ENCODE data around the gene C5AR1.
"Not testable (repeated sequence)": the region's sequence is repeated elsewhere in the genome, so short reads cannot be mapped to it uniquely, and the experiment has no call there.

The C5AR1 gene

GRCh38 chr19:47309608-47310007, at the start of gene C5AR1:
Gene C5AR1, plus strand, starts transcription at chr19:47309861. Its CDS starts 35 bp downstream, at chr19:47309896.
- no peak for DNase-seq

- DNase-seq, result no peak
Observed at GRCh38 chr19:47260476-47260875, 49.2 kb upstream of the C5AR1 start.

GRCh38 chr19:47261946-47262793, 47.5 kb upstream of the C5AR1 start:
- DNase-seq, result not testable (repeated sequence)

GRCh38 chr19:47264629-47265028, 45.0 kb upstream of the C5AR1 start:
- DNase-seq, result no peak

- no peak for DNase-seq
Observed at GRCh38 chr19:47266401-47266941, 43.2 kb upstream of the C5AR1 start.

- no peak for DNase-seq
Observed at GRCh38 chr19:47267350-47267759, 42.3 kb upstream of the C5AR1 start.

GRCh38 chr19:47268028-47268427, 41.6 kb upstream of the C5AR1 start:
- DNase-seq, result no peak

- no peak for DNase-seq
Observed at GRCh38 chr19:47269596-47269995, 40.1 kb upstream of the C5AR1 start.

- DNase-seq, result no peak
Observed at GRCh38 chr19:47270408-47270807, 39.3 kb upstream of the C5AR1 start.

- DNase-seq, result no peak
Observed at GRCh38 chr19:47271949-47272348, 37.7 kb upstream of the C5AR1 start.

DNA sequence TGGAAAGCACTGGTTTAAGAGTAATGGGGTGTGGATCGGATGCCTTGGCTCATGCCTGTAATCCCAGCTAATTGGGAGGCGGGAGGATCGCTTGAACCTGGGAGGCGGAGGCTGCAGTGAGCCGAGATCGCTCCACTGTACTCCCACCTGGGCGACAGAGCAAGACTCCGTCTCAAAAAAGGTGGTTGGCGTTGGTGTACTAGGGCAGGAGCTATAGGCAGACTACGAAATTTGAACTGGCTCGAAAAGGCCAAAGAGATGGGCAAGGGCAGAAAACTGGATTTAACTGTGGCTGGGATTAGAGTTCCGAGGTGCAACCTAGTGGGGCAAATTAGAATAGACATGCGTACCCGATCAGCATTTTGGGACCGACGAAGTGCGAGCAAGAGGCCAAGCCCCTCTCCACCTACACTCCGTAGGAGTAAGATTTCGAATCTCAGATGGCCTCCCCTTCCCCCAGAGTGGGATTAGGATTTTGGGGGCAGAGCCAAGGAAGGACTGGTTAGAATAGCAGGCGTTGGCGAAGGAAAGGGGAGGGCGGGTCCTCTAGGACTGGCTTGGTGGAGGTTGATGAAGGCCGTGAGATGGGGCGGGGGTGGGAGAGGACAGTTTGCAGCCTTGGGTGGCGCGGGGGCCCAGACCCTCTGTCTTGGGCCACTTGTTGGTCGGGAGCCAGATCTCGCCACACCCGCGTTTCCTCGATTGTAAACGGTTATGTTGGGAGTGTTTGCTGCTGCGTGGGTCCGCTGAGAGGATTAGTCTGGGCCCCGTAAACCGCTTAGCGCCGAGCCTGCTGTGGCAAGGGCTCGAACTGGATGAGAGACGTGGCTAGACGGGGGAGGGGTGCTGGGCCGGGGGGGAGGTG, 37.0 kb upstream of the C5AR1 start:
- no peak for DNase-seq

DNA sequence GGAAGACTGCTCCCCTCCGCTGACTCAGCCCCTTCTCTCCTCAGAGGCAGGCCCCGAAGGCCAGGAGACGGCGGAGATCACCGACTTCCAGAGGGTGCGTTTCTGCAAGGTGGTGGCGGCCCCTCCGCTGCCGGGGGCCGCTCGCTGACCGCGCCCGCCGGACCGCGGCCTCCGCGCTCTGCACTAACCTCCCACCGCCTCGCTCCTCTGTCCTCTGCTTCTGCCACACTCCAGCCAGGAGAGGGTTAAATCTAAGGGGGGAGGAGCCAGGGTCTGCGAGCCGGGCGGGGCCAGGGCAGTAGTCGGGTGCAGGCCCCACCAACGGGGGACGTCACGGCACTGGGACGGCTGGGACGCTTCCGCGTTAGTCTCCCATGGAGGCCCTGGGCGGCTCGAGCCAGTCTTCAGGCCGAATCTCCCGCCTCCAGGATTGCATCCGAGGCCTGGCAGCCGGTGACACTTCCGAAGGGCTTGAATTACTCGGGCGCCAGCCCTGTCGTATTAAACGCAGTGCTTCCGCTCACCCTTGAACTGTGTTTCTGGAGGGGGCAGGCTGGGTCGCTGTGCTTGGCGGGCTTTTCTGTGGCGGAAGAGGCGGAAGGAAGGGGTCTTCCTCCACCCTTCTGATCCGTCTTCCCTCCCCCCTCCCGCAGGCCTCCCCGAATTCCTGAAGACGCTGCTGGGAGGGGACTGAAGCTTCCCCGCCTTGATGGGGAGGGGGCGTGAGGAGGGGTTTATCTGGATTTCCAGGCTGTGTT, 36.2 kb upstream of the C5AR1 start:
- peak; percentile 91 for DNase-seq

GRCh38 chr19:47274071-47274890, 35.4 kb upstream of the C5AR1 start, which contains the start of gene INAFM1:
Gene INAFM1, plus strand, starts transcription at chr19:47274885. Its CDS starts 35 bp downstream, at chr19:47274920.
- peak; percentile 98 for DNase-seq

DNA sequence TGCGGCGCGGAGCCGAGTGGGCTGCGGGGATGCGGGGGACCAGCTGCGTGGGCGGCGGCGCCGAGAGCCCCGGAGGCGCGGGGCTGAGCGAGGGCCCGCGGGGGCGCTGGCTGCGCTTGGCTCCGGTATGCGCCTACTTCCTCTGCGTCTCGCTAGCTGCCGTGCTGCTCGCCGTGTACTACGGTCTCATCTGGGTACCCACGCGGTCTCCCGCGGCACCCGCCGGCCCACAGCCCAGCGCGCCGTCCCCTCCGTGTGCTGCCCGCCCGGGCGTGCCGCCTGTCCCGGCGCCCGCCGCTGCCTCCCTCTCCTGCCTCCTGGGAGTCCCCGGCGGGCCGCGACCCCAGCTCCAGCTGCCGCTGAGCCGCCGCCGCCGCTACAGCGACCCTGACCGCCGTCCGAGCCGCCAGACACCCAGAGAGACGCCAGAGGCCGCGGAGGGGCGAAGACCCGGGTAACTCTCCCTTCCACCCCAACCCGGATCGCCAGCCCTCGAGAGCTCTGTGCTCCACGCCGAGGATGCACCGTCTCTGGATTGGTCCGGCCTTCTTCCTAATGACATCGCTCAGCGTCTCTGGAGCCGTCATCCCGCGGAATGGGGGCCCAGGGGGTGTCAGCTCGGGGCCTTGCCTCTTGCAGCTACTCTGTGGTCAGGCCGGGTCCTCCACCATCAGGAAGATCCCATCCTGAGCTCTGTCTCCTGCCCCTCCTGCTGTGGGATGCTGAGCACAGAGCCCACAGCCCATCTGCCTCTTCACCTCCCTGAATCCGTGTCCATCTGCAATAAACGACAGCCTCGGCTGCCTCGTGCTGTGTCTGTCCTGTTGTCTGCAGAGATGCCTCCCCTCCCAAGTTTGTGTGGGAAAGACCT, 34.5 kb upstream of the C5AR1 start:
- DNase-seq, result no peak

GRCh38 chr19:47275791-47276461, 33.7 kb upstream of the C5AR1 start:
- DNase-seq, result no peak

DNA sequence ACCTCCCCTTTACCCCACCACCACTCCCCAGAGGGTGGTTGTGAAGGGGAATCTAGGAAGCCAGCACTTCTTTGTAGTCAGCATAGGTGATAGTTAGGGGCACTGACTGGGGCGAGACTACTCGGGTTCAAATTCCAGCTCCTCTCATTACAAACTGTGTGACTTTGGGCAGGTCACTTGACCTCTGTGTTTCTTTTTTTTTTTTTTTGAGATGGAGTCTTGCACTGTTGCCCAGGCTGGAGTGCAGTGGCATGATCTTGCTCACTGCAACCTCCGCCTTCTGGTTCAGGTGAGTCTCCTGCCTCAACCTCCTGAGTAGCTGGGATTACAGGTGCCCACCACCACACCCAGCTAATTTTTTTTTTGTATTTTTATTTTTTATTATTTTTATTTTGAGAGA, 33.1 kb upstream of the C5AR1 start:
- not testable (repeated sequence) for DNase-seq

DNA sequence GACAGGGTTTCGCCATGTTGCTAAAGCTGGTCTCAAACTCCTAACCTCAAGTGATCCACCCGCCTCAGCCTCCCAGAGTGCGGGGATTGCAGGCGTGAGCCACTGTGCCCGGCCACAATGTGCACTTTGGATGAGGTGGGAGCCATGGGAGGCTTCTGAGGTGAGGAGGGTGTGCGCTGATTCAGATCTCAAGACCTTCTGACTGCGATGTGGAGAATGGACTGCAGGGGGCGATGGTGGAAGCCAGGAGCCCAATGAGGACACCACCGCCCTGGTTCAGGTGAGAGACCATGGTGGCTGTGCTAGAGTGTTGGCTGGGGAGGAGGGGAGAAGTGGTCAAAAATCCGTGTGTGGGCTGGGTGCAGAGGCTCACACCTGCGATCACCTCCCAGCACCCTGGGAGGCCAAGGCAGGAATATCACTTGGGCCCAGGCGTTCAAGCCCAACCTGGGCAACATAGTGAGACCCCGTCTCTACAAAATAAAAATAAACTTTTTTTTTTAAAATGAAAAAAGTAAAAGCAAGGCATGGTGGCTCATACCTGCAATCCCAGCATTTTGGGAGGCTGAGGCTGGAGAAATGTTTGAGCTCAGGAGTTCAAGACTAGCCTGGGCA, 29.4 kb upstream of the C5AR1 start:
- DNase-seq, result peak; percentile 67

- DNase-seq, result no peak
Observed at GRCh38 chr19:47283405-47284059, 26.1 kb upstream of the C5AR1 start.

DNA sequence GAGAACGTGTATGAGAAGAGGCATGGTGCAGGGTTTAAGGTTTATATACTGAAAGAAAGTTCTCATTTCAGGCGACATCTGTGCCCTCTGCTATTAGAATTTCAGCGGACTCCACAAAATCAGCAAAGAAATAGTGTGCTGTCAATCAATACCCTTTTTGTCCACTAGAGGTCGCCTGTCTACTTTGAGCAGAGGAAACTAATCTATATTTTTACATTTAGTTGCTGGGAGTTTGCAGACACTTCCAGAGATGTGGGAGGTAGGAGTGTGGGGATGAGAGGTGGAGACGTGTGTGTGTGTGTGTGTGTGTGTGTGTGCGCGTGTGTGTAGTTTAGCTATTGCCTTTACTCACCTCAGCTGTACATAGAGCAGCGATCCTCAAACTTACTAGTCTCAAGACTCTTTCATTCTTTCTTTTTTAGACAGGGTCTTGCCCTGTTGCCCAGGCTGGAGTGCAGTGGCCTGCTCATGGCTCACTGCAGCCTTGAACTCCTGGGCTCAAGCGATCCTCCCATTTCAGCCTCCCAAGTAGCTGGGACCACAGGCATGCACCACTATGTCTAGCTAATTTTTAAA, 25.2 kb upstream of the C5AR1 start:
- DNase-seq, result peak; percentile 21

Data from activated naive CD4-positive, alpha-beta T cell treated with Interleukin-2 at 50 U/mL for 16 hours (primary cell).